ENCODE results near the gene SERGEF.

GRCh38 chr11:17952487-17952886 lies 60.4 kb downstream of the SERGEF start:
- TF ChIP-seq POLR2A (IDR thresholded peaks at IDR 0.05) (no peak), CTCF (IDR thresholded peaks at IDR 0.05 in 8 of 11, conservative IDR thresholded peaks at IDR 0.05 in 3 of 11) (no peak)

Measured in spleen (tissue), 7 donors.